Measurements from ENCODE around the gene ST7L.

DNA sequence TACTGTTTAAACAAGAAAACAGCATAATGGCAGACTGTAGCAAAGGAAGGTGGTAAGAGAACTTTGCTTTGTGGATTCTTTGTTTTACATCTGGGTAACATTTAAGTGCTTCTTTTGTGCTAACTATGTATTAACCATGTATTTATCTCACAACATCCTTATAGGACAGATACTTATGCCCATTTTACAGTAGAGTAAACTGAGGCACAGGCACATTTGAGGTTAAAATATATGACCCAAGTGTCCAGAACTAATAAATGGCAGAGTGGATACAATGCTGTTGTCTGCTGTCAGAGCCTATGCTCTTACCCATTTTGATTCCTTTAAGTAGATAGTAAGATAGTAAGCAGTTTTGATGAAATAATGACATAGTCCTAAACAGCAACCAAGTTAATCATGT, 7.9 kb upstream of the ST7L start:
- TF ChIP-seq ESRRA (IDR thresholded peaks at IDR 0.05; ENCODE audit: low read length) (no peak), GATAD2B (conservative IDR thresholded peaks at IDR 0.05; ENCODE audit: low read depth) (no peak)
- TF ChIP-seq, protein P1, sequence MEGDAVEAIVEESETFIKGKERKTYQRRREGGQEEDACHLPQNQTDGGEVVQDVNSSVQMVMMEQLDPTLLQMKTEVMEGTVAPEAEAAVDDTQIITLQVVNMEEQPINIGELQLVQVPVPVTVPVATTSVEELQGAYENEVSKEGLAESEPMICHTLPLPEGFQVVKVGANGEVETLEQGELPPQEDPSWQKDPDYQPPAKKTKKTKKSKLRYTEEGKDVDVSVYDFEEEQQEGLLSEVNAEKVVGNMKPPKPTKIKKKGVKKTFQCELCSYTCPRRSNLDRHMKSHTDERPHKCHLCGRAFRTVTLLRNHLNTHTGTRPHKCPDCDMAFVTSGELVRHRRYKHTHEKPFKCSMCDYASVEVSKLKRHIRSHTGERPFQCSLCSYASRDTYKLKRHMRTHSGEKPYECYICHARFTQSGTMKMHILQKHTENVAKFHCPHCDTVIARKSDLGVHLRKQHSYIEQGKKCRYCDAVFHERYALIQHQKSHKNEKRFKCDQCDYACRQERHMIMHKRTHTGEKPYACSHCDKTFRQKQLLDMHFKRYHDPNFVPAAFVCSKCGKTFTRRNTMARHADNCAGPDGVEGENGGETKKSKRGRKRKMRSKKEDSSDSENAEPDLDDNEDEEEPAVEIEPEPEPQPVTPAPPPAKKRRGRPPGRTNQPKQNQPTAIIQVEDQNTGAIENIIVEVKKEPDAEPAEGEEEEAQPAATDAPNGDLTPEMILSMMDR (IDR thresholded peaks at IDR 0.05 in 2 of 3, conservative IDR thresholded peaks at IDR 0.05 in 1 of 3; ENCODE audit: control insufficient read depth in 2 of 3, extremely low read depth in 1 of 3, insufficient read depth in 1 of 3, low read depth in 3 of 3, low read length in 3 of 3), result no peak

All from GM12878 (cell line).